Liver (tissue), 3 donors: ENCODE results near the gene WWC2.

Experiments
- CTCF ChIP-seq: fragments of 150-350 bp; IDR thresholded peaks from 2 replicates; pipeline ENCODE4 v1.5.1; 2017; ENCODE audit warnings: improper control_type of control experiment, low read depth, low read length; ENCODE audit not compliant: missing input control
- EGR1 ChIP-seq, 2 donors: IDR thresholded peaks; 2 replicates each; pipeline ENCODE4 v1.6.1; 2016 to 2018; ENCODE audit warnings: antibody characterized with exemption in 2 of 2, low read depth in 2 of 2
- FOXA1 ChIP-seq: IDR thresholded peaks from 2 replicates; pipeline ENCODE4 v1.6.1; 2016; ENCODE audit warnings: antibody characterized with exemption
- GABPA ChIP-seq, 2 donors: IDR thresholded peaks in 1 of 2; conservative IDR thresholded peaks in 1 of 2; 2 replicates each; pipeline ENCODE4 v1.6.1; 2016; ENCODE audit warnings: antibody characterized with exemption in 2 of 2, mild to moderate bottlenecking in 1 of 2, moderate library complexity in 1 of 2
- HNF4A ChIP-seq, 2 donors: conservative IDR thresholded peaks; 2 replicates each; pipeline ENCODE4 v1.6.1; 2016; ENCODE audit warnings: antibody characterized with exemption in 2 of 2, mild to moderate bottlenecking in 2 of 2
- JUND ChIP-seq, 2 donors: IDR thresholded peaks; 2 replicates each; pipeline ENCODE4 v1.6.1; 2016; ENCODE audit warnings: antibody characterized with exemption in 2 of 2
- RAD21 ChIP-seq, 2 donors: IDR thresholded peaks; 2 replicates each; pipeline ENCODE4 v1.6.1; 2016; ENCODE audit warnings: antibody characterized with exemption in 2 of 2, mild to moderate bottlenecking in 2 of 2
- SP1 ChIP-seq: IDR thresholded peaks from 2 replicates; pipeline ENCODE4 v1.6.1; 2018; ENCODE audit warnings: antibody characterized with exemption, mild to moderate bottlenecking
- TAF1 ChIP-seq: conservative IDR thresholded peaks from 2 replicates; pipeline ENCODE4 v1.6.1; 2016; ENCODE audit warnings: antibody characterized with exemption, mild to moderate bottlenecking
- YY1 ChIP-seq: IDR thresholded peaks from 2 replicates; pipeline ENCODE4 v1.6.1; 2016; ENCODE audit warnings: antibody characterized with exemption, mild to moderate bottlenecking
- ZBTB33 ChIP-seq: IDR thresholded peaks from 2 replicates; pipeline ENCODE4 v1.6.1; 2016; ENCODE audit warnings: antibody characterized with exemption
- TF ChIP-seq, protein P1 (sequence below): IDR thresholded peaks from 2 replicates; pipeline ENCODE4 v1.6.1; 2016; ENCODE audit warnings: antibody characterized with exemption
- TF ChIP-seq, protein P2 (sequence below): IDR thresholded peaks from 2 replicates; pipeline ENCODE4 v1.6.1; 2016; ENCODE audit warnings: antibody characterized with exemption, mild to moderate bottlenecking
- TF ChIP-seq, protein P3 (sequence below): IDR thresholded peaks from 2 replicates; pipeline ENCODE4 v1.6.1; 2016; ENCODE audit warnings: antibody characterized with exemption
- donor health status: healthy.
- donor health status: healthy.

- TF ChIP-seq RAD21 (IDR thresholded peaks at IDR 0.05) (no peak), CTCF (no peak), FOXA1 (no peak), ZBTB33 (no peak), GABPA (IDR thresholded peaks at IDR 0.05 in 1 of 2, conservative IDR thresholded peaks at IDR 0.05 in 1 of 2) (no peak), HNF4A (conservative IDR thresholded peaks at IDR 0.05) (no peak), SP1 (no peak), TAF1 (no peak), YY1 (no peak), EGR1 (IDR thresholded peaks at IDR 0.05; ENCODE audit: low read depth in 2 of 2) (no peak), JUND (IDR thresholded peaks at IDR 0.05) (no peak)
- TF ChIP-seq, protein P1, sequence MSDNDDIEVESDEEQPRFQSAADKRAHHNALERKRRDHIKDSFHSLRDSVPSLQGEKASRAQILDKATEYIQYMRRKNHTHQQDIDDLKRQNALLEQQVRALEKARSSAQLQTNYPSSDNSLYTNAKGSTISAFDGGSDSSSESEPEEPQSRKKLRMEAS = no peak
- TF ChIP-seq, protein P2, sequence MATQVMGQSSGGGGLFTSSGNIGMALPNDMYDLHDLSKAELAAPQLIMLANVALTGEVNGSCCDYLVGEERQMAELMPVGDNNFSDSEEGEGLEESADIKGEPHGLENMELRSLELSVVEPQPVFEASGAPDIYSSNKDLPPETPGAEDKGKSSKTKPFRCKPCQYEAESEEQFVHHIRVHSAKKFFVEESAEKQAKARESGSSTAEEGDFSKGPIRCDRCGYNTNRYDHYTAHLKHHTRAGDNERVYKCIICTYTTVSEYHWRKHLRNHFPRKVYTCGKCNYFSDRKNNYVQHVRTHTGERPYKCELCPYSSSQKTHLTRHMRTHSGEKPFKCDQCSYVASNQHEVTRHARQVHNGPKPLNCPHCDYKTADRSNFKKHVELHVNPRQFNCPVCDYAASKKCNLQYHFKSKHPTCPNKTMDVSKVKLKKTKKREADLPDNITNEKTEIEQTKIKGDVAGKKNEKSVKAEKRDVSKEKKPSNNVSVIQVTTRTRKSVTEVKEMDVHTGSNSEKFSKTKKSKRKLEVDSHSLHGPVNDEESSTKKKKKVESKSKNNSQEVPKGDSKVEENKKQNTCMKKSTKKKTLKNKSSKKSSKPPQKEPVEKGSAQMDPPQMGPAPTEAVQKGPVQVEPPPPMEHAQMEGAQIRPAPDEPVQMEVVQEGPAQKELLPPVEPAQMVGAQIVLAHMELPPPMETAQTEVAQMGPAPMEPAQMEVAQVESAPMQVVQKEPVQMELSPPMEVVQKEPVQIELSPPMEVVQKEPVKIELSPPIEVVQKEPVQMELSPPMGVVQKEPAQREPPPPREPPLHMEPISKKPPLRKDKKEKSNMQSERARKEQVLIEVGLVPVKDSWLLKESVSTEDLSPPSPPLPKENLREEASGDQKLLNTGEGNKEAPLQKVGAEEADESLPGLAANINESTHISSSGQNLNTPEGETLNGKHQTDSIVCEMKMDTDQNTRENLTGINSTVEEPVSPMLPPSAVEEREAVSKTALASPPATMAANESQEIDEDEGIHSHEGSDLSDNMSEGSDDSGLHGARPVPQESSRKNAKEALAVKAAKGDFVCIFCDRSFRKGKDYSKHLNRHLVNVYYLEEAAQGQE = no peak
- TF ChIP-seq, protein P3, sequence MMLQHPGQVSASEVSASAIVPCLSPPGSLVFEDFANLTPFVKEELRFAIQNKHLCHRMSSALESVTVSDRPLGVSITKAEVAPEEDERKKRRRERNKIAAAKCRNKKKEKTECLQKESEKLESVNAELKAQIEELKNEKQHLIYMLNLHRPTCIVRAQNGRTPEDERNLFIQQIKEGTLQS = no peak
These were observed 231.8 kb downstream of the WWC2 start for GRCh38 chr4:183330841-183331240.
